SK-MEL-5 (cell line): ENCODE data around the gene RMI1. TPM values are rescaled to one million over a fixed set of nuclear protein-coding genes. Genes with fewer than 3 reads are reported as not detected.
"Not testable (repeated sequence)": the region's sequence is repeated elsewhere in the genome, so short reads cannot be mapped to it uniquely, and the experiment has no call there.

ENCODE experiments used
- DNase-seq: peaks from one replicate; pipeline ENCODE4 v3.0.0-alpha.2; 2016; ENCODE audit warnings: low read depth, low spot score
- in situ Hi-C: cut with HindIII; loops from 2 replicates; pipeline ENCODE4 v1.10.0; 2016; ENCODE audit warnings: low sequenced_read_pairs, high pct_unique_total_duplicates, low pct_unique_long_range_greater_than_20kb
- small RNA-seq, 2 experiments: library from RNA; depleted of rRNA; stranded (forward); fragments of <200 nt; gene quantifications; one replicate each; pipeline ENCODE3, GENCODE V24; 2014
- total RNA-seq: library from RNA; depleted of rRNA; stranded (reverse); fragments of >200 nt; shearing (Covaris generic); gene quantifications from 2 replicates; pipeline ENCODE4 v1.2.3, GENCODE V29; 2014; rRNA removed

Gene RMI1
- total RNA-seq, 1 experiment from 2014 or later: 5.1 TPM

DNA sequence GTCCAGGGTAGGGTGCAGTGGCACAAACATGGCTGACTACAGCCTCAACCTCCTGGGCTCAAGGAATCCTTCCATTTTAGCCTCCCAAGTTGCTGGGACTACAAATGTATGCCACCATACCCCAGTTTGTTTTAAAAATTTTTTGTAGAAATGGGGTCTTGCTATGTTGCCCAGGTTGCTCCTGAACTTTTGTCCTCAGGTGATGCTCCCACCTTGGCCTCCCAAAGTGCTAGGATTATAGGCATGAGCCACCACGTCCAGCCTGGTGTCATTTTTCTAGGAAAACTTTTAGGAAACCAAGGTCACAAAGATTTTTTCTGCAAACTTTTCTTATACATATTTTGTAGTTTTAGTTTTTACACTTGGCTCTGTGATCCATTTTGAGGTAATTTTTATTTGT lies 10.8 kb downstream of the RMI1 start:
- in situ Hi-C loops: no loop called here
- no peak for DNase-seq

DNA sequence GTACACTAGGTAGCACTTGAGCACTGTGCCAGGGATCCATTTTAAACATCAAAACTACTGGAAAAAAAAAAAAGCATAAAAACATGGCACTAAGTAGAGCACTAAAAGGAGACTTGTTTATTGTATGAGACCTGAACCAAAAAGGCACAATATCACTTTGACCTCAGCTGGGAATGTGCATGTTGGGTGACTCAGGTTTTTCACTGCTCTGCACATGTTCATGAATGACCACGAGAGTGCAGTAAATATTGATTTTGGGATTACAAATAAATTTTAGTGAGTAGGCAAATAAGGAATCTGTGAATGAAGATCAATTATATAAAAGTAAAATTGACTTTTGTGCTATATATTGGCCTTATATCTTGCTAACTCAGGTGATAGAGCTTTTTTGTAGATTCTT lies 11.8 kb downstream of the RMI1 start:
- in situ Hi-C loops: no loop called here

DNA sequence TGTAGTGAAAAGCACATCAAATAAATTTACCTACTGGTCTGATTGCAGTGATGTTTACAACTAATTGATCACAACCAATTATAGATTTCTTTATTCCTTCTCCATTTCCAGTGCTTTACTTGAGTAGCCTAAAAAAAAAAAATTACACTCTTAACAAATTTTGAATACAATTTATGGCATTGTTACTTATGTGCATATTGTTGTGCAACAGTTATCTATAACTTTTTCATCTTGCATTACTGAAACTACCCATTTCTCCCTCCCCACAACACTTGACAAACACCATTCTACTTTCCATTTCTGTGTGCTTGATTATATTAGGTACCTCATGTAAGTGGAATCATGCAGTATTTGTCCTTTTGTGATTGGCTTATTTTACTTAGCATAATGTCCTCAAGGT lies 12.3 kb downstream of the RMI1 start:
- in situ Hi-C loops: no loop called here
- DNase-seq: no peak

More for the DNA sequence above, 11.8 kb downstream of the RMI1 start:
- DNase-seq: peak; percentile 27

DNA sequence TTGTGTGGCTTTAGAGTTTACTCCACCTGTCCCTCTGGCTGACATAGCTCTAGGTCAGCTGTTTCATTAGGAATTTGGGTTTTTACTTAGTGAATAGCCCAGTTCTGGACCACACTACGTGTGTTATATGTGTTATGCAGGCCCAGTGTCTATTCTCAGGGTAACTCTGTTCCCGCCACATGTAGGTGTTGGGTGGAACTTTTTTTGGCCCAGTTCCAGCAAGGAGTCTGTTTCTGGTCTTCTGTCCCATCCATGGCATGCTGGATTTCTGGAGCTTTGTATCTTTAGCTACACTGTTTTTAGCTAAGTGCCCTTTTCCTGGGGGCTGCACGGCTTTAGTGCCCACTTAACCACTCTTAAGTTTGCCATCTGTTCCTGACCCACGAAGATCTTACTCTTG lies 15.5 kb downstream of the RMI1 start:
- no peak for DNase-seq
- in situ Hi-C loops: no loop called here

DNA sequence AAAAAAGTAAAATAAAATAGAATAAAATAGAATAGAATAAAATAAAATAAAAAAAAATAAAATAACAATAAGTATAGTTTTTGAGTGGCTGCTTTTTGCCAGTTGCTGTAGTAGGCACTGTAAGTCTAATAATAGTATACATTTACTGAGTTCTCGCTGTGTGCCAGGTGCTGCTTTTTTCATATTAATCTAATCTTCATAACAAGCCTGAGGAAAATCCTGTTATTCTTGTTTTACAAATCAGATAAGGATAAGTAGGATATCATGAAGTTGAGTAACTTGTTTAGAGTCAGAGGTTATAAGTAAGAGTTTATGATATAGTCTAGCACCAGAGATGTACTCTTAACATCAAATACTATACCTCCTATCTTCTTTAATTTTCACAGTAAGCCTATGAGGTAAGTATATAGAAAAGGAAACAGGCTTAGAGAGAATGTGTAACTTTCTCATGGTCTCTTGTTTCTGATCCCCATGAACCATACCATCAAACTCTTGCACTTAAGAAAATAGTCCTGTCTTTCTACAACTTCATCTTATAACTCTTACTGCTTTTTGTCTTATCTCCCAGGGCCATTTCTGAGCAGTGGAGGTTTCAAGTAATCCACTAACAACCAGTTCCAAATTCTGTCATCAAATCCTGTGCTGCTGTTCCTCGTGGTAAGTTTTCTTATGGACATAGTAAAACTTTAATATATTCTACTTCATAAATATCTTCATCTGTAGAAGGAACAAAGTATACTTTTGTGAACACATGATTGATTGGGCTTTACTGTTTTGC lies 18.7 kb downstream of the RMI1 start:
- in situ Hi-C loops: no loop called here

DNA sequence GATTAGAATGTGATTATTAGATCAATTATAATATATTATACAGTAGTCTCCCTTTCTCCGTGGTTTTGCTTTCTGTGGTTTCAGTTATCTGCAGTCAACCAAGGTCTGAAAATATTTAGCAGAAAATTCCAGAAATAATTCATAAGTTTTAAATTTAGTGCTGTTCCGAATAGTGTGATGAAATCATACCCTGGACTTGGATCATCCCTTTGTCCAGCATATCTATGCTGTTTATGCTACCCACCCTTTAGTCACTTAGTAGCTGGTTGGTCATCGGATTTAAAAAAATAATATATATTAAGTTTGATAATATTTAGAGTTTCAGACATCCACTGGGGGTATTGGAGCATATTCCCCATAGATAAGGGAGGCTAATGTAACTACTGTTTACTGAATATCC lies 19.6 kb downstream of the RMI1 start:
- in situ Hi-C loops: no loop called here
- DNase-seq: no peak

More for the DNA sequence above, 18.7 kb downstream of the RMI1 start:
- no peak for DNase-seq

DNA sequence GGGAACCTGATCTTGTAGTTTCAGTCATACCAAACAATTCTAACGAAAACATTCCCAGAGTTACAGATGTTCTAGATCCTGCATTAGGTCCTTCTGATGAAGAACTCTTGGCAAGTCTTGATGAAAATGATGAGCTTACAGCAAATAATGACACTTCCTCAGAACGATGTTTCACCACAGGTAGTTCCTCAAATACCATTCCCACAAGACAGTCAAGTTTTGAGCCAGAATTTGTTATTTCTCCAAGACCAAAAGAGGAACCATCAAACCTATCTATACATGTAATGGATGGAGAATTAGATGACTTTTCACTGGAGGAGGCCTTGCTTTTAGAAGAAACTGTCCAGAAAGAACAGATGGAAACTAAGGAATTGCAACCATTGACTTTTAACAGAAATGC lies 21.0 kb downstream of the RMI1 start:
- DNase-seq: no peak
- in situ Hi-C loops: no loop called here

DNA sequence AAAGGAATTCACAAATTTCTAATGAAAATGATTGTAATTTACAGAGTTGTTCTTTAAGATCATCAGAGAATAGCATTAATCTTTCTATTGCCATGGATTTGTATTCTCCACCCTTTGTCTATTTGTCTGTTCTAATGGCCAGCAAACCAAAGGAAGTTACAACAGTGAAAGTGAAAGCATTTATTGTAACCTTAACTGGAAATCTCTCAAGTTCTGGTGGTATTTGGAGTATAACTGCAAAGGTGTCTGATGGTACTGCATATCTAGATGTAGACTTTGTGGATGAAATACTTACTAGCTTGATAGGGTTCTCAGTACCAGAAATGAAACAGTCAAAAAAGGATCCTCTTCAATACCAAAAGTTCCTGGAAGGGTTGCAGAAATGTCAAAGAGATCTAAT lies 21.7 kb downstream of the RMI1 start:
- in situ Hi-C loops: no loop called here
- DNase-seq: no peak

DNA sequence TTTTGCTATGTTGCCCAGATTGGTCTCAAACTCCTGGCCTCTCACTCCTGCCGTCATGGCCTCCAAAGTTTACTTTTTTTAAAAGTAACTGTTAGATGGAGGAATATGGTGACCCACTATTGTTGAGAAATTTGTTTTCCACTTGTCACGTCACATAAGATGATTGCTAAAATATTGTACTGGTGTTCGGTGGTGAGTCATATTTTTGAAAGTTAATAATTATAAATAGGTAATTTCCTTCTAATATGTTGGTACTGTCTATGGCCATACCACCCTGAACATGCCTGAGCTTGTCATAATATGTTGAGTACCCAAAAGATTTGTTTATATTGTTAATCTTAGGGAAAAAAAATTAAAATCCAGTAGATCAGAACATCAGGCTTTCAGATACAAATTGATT lies 22.6 kb downstream of the RMI1 start:
- DNase-seq: no peak
- in situ Hi-C loops: no loop called here

DNA sequence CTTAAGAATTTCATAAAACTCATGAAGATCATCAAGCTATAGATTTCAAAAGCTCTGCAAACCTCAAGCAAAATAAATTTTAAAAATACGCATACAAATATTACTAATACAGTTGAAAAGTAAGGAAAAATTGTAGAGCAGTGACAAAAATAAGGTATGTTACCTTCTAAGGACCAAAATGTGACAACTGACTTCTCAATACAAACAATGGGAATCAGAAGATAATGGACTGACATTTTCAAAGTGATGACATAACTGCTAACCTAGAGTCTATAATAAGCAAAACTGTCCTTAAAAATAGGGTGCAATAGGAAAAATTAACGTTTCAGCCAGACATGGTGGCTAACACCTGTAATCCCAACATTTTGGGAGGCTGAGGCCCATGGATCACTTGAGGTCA lies 27.1 kb downstream of the RMI1 start:
- in situ Hi-C loops: no loop called here

DNA sequence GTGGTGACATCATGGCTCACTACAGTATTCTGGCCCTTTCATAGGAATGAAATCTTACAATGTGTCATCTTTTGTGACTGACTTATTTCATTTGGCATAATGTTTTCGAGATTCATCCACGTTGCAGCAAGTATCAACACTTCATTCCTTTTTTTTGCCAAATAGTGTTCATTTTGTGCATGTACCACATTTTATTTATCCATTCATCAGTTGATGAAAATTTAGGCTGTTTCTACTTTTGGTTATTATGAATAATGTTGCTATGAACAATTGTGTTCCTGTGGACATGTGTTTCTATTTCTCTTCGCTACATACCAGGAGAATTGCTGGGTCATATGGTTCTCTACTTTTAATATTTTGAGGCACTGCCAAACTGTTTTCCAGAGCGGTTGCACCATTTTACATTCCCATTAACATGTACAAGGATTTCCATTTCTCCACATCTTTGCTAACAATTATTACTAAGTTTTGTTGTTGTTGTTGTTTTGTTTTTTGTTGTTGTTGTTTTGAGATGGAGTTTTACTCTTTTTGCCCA lies 43.5 kb downstream of the RMI1 start:
- DNase-seq: no peak
- in situ Hi-C loops: no loop called here

More for the DNA sequence above, 27.1 kb downstream of the RMI1 start:
- DNase-seq: no peak

DNA sequence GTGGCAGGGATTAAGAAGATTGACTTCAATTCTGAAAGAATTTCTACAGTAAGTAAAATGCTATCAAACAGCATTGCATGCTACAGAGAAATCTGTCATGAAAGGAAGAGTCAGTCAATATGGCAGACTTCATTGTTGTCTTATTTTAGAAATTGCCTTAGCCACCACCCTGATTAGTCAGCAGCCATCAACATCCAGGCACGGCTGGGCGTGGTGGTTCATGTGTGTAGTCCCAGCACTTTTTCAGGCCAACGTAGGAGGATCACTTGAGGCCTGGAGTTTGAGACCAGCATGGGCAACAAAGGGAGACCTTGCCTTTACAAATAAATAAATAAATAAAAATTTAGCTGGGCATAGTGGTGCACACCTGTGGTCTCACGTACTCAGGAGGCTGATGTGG lies 46.6 kb downstream of the RMI1 start:
- DNase-seq: no peak
- in situ Hi-C loops: no loop called here

DNA sequence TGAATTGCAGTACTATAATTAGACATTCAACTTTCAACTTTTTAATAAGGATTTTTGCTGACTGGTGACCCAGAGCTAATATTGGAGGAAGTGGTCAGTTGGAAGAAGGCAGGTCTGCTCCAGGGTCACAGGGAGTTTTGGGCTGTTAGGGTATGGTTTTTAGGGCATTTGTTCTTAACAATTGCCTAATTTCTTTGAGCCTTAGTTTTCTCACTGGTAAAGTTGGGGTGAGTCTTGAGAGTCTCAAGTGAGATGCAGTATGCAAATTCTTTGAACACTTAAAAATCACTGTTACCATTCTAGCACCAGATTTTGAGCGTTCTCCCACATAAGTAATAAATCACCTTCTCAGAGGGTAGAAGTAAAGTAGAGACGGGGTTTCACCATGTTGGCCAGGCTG lies 50.9 kb downstream of the RMI1 start:
- no peak for DNase-seq
- in situ Hi-C loops: no loop called here

DNA sequence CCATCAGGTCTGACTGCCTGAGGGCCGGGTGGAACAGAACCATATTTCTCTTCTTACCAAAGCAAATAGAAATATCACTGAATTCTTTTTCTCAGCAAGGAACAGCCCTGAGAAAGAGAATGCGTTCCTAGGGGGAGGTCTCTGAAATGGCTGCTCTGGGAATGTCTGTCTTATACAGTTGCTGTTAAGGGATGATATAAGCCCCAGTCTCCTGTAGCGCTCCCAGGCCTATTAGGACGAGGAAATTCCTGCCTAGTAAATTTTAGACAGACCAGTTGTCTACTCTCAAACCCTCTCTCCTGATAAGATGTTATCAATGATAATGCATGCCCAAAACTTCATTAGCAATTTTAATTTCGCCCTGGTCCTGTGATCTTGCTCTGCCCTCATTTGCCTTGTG lies 61.3 kb downstream of the RMI1 start:
- DNase-seq, in situ Hi-C loops: not testable (repeated sequence)

DNA sequence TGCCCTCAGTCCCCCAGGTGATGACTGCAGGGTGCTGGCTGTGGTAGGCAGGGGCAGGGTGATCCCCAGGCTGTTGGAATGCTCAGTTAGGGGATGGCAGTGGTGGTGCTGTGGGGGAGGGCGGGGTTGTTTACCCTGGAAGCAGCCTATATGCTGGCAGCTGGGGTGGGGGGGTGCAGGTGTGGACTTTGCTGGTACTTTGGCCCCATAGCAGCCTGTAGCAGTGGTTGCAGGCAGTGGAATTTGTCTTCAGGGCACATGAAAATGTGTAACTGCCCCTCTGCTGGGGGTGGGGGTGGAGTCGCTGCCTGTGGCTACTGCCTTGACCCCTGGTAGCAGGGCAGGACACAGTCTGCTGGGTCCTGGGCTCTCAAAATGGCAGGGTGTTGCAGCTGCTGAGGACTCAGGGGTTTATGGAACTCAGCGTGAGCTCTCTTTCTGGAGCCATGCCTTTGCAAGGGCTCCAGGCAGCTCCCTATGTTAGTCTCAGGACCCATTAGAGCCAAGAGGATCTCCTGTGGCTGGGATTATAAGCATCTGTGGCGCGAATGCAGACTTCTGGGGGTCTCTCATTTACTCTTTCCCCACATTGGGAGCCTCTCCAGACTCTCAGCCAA lies 65.0 kb downstream of the RMI1 start:
- in situ Hi-C loops: no loop called here
- no peak for DNase-seq

Small RNA genes within 50 kb of the gene (small RNA-seq; reads per million reads assigned to genes)
- 0 reads per million in 2 experiments for gene RF00019

Other genes with a start within 250 kb of the RMI1 start
- 1.2 and 2.1 TPM in 2 replicates for gene GKAP1, start 163.0 kb upstream of the RMI1 start, total RNA-seq
- 3.0 and 4.7 TPM in 2 replicates for gene KIF27, start 59.4 kb upstream of the RMI1 start, total RNA-seq
- 728 and 761 TPM in 2 replicates for gene HNRNPK, start 590 bp upstream of the RMI1 start, total RNA-seq